Stimulated activated CD4-positive, alpha-beta T cell treated with anti-CD3 and anti-CD28 coated beads, Interleukin-12 subunit alpha, Interleukin-12 subunit beta, amount 100 ng/mL, for 4 hours (primary cell): ENCODE results near the gene PPP2R5C.
"Not testable (repeated sequence)": the region's sequence is repeated elsewhere in the genome, so short reads cannot be mapped to it uniquely, and the experiment has no call there.

Experiments
- DNase-seq: peaks from one replicate; pipeline ENCODE4 v3.0.0-alpha.2; 2020

The PPP2R5C gene

DNA sequence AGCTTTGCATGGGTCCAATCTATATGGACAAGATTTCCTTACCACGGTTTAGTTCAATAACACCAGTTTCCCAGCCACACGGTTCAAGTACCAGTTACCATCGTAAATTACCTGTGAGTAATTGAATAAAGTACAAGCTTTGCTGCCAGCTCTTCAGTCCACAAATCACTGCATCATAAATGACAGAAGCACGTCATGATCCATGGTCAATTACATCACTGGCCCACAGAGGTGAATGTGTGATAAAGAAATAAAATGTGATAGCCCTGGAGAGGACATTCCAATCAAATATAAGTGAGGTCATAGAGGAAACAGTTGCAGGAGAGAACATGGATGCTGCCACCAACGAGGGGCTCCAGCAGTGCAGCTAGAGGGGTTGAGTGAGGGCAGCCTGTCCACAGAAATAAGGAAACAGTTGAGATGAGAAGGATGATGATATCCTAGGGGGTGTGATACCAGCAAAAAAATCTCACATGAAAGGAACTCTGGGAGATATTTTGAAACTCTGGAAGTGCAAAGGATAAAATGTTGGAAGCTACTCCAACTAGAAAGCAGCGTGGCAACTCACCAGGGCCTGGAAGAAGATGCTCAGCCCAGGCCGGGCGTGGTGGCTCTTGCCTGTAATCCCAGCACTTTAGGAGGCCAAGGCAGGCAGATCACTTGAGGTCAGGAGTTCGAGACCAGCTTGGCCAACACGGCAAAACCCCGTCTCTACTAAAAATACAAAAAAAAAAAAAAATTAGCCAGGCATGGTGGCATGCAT is 197.1 kb downstream of the PPP2R5C start:
- DNase-seq, result no peak

DNA sequence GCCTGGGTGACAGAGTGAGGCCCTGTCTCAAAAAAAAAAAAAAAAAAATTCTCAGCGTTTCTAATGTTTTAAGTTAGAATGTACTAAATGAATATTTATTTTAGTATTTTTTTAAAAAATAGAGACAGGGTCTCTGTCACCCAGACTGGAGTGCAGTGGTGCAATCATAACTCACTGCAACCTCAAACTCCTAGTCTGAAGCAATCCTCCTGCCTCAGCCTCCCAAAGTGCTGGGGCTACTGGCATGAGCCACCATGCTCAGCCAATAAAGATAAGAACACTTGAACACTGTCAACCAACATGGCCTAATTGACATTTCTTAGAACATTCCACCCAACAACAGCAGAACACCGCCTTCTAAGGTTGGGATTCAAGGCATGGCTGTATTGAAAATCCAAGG is 197.8 kb downstream of the PPP2R5C start:
- no peak for DNase-seq

DNA sequence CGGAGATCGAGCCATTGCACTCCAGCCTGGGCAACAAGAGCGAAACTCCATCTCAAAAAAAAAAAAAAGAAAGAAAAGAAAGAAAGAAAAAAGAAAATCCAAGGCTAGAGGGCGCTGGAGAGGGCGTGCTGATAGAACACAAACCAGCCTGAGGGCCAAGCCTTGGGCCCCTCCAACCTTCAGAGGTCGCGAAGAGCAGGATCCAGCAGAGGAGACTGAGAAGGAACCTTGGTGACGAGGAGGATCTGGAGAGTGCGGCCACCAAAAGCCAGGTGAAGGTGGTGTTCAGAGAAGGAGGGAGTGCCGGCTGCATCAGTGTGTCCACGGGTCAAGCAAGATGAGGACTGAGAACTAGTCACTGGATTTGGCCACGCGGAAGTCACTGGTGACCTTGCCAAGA is 198.7 kb downstream of the PPP2R5C start:
- DNase-seq, result no peak

DNA sequence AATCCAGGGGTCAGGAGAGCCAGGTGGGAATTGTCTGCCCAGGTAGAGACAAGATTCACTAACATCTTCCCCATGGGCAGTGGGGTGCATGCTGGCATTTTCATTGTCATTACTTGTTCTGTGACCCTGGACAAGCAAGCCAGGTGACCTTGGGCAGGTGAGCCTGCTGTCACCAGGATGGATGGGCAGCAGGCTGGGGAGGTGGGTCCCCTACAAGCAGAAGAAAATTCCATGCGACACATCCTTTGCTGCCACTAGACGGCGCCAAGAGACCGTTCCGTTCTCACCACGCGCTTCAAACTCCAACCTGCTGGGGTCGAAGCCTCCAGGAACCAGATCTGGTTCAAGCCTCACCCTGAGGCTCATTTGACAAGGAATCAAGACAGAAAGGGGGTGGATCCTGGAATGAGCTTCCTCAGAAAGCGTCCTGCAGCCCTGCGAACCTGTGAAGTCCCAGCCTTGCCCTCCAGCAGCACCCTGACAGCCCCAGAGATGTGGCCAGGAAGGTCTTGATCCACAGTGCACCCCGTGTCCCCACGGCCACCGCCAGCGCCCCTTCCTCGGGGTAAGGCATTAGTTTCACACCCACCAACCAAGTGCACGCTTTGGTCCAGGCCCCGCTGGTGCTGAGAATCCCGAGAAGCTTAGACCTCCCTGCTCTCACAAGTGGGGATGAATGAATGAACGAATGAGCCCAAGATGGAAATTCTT is 199.7 kb downstream of the PPP2R5C start:
- DNase-seq, result peak; percentile 71

DNA sequence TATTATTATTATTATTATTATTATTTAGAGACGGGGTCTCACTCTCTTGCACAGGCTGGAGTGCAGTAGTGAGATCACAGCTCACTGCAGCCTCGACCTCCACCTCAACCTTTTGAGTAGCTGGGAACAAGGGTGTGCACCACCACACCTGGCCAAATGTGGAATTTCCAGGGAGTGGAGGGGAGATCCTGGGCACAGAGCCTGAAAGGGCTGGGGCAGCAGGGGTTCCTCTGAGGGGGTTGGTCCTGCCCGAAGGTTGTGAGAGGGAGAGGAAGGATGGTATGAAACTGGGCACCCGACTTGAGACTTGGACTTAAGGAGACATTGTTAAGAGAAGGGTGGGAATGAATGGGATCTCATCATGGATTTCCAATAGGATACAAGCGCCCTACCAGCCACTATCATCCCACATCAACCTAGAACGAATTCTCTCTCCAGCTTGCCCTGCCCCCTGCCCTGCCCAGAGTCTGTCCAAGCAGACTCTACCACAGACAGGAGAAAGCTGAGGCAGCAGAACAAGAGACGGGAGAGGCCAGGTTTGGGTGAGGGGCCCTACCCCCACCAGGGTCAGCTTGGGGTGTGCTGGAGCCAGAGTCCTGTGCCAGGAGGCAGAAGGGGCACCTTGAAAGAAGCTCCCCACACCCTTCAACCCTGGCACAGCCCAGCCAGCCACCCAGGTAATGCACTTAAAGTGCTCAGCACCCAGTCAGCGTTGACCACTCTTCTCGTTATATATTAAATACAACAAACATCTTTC is 200.4 kb downstream of the PPP2R5C start:
- no peak for DNase-seq

DNA sequence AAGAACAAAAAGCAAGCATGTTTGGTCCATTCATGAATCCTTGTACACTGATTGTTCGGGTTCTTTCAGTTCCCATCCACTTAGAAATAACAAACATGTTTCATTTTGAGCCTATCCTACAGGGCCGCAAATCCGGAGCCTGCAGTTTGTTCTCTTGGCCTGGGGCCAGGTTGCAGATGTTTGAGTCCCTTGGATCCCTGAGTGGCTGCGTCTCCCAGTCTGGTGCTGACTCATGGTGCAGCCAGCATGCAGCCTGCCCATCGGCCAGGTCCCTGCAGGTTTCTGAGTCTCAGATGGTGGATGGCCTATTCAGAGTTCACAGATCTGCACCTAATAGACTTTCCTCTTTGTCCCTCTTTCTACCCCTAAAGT is 201.0 kb downstream of the PPP2R5C start:
- no peak for DNase-seq

DNA sequence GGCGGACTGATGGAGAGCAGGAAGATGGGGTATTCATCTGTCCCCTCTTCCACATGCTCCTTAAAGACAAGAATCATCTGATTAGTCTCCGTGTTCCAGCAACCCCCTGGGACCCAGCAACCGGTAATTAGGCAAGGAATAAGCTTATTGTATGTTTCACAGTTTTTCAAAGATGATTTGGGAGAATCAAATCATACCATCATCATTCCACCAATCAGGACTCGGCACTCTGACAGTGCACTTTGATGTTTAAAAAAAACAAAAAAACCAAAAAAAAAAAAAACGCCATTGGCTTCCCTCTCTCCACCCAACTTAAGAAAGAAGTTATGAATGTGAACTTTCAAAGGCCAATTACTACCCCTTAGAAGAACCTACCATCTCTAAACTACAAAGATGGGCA is 201.5 kb downstream of the PPP2R5C start:
- DNase-seq, result no peak

DNA sequence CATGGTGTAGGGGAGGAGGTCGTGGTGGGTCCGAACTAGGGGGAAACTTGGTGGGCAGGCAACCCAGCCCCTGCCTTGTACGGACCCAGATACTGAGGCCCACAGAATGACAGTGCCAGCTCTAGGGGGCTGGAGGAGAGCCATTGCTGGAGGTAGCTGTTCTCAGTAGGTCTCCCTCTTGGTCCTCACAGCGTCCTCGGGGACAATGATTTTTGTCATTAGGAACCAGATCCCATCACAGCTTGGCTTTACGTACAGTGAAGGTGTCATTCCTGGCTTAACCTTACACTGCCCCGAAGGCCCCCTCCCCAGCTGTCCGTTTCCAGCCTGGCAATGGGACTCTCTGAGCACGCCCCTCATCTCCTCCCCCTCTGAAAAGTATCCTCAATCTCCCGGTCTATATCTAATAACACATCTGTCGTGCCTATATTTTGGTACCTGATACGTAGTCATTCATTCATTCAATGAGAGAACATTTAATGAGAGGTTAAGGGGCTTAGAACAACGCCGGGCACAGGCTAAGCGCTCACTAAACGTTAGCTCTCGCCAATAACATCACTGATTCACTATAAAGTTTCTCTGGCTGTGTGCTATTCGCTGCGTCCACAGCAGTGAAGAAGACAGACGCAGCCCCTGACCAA is 202.3 kb downstream of the PPP2R5C start:
- DNase-seq, result no peak

DNA sequence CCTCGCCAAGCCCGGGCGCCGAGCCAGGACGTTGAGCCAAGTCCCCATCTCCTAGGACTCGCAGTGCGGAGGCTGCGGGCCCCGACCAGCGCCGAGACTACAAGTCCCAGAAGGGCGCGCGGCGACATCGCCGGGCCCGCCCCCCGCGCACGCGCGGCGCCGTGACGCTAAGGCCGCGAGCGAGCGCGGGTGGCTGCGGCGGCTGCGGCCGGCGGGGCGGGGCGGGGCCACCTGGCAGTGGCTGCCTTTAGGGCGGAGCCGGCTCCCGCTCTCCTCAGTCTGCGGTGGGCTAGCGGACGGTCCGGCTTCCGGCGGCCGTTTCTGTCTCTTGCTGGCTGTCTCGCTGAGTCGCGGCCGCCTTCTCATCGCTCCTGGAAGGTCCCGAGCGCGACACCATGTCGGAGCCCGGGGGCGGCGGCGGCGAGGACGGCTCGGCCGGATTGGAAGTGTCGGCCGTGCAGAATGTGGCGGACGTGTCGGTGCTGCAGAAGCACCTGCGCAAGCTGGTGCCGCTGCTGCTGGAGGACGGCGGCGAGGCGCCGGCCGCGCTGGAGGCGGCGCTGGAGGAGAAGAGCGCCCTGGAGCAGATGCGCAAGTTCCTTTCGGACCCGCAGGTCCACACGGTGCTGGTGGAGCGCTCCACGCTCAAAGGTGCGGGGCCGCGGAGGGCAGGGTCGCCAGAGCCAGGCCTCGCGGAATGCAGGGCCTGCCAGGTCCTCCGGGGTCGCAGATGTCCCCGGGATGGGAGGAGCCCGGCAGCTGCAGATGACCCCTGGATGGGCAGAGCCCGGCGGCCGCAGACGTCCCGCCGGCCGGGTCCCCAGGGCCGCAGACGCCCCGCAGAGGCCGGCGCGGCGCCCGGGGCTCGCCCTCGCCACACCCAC is 203.0 kb downstream of the PPP2R5C start, which contains the start of gene DYNC1H1:
DYNC1H1 (plus strand) TSS at position 277 of the 884 bp plus-strand sequence; CDS start at position 396, 119 bp downstream.
- peak; percentile 87 for DNase-seq

DNA sequence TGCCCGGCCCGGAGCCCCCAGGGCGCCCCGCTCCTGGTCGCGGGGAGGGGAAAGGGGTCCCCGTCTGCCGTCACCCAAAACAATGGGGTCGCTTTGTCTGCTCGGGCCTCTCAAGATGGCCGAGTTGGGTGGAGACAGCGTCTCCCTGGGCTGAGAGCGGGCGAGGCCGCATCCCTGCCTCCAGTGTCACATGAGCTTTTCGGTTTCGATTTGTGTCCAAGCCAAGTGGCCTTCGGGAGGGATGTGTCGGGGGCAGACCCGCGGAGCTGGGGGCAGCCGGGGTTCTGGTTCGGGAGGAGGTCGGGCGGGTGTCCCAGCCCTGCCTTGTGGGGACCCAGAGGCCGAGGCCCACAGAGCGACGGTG is 203.7 kb downstream of the PPP2R5C start:
- peak; percentile 34 for DNase-seq

DNA sequence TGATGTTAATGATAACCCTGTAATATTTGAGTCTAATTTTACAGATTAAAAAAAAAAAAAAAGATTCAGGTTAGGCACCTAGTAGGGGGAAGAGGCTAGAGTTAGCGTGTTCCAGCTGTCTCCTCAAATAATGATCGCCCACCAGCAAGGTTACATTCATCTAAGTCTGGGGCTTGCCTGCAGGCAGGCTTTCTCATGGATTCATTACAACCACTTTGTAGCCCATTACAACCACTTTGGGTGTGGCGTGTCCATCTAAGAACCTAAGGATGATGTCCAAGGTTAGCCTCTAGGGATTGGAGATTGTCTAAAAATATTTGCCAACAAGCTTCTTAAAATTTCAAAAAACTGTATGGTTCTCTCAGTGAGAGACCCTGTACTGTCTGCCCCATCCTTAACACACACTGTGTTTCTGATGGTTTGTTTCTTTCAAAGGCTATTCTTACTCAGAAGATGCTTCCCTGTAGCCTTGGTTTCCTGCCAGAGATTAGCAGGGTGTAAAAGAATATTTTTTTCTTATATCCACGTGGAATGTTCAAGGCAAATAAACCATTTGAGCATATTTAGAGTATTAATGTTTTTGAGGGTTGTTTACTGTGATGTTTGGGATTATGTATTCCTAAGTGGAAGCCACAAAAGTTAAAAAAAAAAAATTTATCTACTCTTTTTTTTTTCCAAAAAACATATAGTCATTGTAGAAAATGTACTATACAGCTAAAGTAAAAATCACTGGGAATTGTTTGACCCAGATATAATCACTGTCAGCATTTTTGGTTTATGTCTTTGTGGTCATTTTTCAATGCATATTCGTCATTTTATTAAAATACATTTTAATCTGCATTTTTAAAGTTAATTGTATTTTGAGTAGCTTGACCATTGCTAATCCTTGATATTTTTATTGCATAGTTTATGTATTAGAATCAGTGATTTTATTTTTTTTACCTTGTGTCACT is 204.5 kb downstream of the PPP2R5C start:
- no peak for DNase-seq

DNA sequence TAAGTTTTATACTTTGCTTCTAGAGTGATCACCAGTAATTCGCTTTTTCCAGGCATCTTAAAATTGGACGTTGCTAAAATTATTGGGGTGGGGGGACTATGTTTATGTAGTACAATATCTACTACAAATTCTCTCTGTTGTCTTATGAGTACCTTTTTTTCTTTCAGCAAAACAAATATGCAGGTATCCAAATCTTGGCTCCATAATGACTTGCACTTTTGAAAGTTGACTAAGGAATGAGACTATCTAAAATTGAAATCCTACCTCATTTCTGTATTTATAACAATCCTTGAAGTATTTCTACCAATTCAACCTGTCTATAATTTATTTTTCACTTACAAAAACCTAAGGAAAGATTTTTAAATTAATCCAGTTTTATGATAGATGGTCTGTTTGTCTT is 205.2 kb downstream of the PPP2R5C start:
- DNase-seq, result no peak

DNA sequence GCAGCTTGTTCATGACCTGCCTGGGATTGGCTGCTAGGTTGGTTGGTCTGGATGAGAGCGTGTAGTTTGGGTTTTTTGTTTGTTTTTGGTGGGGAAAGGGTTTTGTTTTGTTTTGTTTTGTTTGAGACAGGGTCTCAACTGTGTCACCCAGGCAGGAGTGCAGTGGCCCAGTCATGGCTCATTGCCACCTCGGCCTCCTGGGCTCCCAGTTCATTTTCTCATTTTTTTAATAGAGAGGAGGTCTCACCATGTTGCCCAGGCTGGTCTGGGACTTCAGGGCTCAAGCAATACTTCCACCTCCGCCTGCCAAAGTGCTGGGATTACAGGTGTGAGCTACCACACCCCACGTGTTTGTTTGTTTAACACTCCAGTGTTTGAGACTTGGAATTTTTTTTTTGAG is 206.7 kb downstream of the PPP2R5C start:
- no peak for DNase-seq

DNA sequence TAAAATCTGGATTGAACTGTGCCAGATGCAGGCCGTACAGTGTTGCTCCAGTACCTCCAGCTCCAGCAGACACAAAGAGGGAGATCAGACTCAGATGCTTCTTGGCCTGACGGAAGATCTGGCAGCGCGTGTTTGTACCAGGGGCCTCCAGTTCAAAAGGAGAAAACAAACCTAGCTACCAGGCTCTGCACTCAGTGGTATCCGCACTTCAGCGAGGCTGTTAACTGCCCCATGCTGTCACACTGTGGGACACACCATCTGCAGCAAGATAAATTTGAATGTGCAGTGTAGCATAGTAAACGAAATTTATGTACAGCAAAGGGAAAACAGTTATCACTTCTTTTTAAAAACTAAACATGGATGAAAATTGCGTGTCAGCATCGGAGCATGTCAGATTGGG is 208.0 kb downstream of the PPP2R5C start:
- no peak for DNase-seq

DNA sequence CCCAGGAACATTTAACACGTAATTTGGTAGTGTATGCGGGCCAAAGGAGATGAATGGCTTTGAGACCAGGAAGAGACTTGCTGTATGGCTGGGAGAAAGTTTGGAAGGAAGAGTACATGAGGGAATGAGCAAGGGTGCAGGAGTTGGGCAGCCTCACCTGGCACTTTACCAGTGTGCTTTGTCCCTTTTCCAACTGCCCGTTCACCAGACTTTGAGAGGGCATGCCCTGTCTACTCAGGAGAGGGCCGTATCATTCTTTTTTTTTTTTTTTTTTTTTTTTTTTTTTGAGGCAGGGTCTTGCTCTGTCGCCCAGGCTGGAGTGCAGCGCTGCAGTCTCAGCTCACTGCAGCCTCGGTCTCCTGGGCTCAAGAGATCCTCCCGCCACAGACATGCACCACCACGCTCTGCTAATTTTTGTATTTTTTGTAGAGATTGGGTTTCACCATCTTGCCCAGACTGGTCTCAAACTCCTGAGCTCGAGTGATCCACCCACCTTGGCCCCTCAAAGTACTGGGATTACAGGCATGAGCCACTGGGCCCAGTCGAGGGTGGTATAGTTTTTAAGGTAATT is 209.4 kb downstream of the PPP2R5C start:
- DNase-seq, result no peak

DNA sequence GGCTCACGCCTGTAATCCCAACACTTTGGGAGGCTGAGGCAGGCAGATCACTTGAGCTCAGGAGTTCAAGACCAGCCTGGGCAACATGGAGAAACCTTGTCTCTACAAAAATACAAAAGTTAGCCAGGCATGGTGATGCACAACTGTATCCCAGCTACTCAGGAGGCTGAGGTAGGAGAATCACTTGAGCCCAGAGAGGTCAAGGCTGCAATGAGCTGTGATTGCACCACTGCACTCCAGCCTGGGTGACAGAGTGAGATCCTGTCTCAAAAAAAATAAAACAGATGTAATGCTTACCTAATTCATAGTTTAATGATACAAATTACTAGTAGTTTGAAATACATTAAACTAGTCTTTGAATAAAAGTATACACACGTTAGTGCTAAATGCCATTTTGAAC is 209.9 kb downstream of the PPP2R5C start:
- DNase-seq, result not testable (repeated sequence)

DNA sequence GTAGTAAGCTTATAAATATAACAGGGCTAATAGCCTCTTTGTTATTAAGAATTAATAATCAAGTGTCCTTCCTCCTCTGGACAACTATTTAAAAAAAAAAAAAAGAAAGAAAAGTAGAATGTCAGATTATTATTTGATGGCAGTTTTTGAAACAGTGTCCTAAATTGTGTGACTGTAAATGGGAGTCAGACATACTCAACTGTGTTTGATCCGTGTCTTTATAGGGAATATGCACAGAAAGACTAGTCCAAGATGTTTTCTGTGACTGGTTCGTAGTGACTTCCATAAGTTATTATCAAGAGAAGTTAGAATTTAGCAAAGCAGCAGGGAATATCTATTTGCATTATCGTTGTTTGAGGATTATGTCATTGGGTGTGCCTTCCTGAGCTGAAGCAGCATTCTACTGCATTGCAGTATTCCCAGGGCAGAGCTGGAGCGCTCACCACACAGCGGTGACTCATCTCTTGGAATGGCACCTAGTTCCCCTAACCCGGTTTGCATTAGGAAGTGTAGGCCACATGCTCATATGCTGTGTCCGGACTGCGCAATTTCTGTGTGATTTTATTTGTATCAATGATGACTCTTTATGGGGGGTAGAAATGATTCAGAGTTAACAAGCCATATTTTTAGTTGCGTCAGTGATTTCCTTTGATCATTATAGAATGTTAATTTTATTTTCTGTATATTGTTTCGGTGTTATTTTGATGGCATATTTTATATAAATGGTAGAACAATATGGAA is 210.8 kb downstream of the PPP2R5C start:
- DNase-seq, result no peak

DNA sequence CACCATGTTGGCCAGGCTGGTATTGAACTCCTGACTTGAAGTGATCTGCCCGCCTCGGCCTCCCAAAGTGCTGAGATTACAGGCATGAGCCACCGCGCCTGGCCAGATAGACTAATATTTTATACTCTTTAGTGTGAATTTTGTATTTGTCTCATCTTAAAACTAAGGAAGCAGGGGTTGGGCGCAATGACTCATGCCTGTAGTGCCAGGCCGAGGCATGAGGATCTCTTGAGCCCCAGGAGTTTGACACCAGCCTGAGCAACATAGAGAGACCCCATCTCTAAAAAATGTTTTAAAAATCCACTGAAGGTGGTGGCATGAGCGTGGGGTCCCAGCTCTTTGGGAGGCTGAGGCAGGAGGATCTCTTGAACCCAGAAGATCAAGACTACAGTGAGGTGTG is 211.8 kb downstream of the PPP2R5C start:
- no peak for DNase-seq

DNA sequence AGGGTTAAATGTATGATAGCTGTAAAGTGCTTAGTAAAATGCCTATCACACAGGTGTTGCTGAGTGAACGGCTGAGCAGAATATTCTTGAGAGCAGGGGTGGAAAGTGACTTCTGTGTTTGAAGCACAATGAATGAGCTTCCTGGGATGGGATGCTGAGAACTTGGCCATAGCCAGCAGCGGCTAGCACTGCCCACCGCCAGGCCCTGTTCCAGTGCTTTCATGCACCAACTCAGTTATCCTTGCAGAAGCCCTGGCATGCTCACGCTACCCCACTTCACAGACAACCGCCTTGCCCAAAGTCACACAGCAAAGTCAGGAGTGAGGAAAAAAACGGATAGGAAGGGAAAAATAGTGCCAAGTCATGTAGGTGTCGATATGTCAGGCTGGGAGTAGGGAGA is 213.7 kb downstream of the PPP2R5C start:
- no peak for DNase-seq
